ENCODE data around the gene EXT2.

The EXT2 gene

GRCh38 chr11:44095506-44096359, at the start of gene EXT2:
Gene EXT2 (plus strand): TSS chr11:44095678. CDS start chr11:44107713, 12,035 bp downstream.
- DNase-seq (ENCODE audit: extremely low spot score) = peak; percentile 96
- ChIA-PET CTCF (interaction anchor here (0.7 to 7.0 kb wide), 26 partner anchors 8 to 841 kb away, joined by 3 to 105 read pairs (median 7); partner anchors contain the start of gene ACCS), POLR2A (no interaction called here)
- TF ChIP-seq, protein P1, sequence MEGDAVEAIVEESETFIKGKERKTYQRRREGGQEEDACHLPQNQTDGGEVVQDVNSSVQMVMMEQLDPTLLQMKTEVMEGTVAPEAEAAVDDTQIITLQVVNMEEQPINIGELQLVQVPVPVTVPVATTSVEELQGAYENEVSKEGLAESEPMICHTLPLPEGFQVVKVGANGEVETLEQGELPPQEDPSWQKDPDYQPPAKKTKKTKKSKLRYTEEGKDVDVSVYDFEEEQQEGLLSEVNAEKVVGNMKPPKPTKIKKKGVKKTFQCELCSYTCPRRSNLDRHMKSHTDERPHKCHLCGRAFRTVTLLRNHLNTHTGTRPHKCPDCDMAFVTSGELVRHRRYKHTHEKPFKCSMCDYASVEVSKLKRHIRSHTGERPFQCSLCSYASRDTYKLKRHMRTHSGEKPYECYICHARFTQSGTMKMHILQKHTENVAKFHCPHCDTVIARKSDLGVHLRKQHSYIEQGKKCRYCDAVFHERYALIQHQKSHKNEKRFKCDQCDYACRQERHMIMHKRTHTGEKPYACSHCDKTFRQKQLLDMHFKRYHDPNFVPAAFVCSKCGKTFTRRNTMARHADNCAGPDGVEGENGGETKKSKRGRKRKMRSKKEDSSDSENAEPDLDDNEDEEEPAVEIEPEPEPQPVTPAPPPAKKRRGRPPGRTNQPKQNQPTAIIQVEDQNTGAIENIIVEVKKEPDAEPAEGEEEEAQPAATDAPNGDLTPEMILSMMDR (IDR thresholded peaks at IDR 0.05; ENCODE audit: control extremely low read depth, extremely low read depth, low read depth, missing control alignments) = peak; percentile 92

DNA sequence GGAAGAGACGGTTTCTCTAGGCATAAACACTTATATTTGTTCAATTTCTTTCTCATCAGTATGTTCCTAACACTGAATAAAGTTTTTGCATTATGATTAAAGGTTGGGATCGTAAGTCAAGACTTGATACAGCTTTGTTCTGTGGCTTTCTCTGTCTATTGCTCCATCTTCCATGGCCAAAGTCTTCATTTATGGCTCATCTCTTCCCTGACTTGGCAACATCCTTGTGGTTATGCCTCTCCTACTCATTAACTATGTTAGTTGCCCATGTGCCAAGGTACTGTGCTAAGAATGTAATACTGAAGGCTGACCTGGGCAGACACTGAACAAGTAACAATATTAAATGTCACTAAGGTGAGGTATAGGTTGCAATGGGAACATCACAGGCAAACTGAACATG, 49.3 kb upstream of the EXT2 start:
- POLR2A ChIA-PET = no interaction called here
- no peak for DNase-seq (ENCODE audit: extremely low spot score)
- TF ChIP-seq, protein P1 (IDR thresholded peaks at IDR 0.05; ENCODE audit: control extremely low read depth, extremely low read depth, low read depth, missing control alignments) = no peak
- CTCF ChIA-PET = interaction anchor here (1.3 kb wide), 1 partner anchor 9 kb away, joined by 3 read pairs; no protein-coding TSS in a partner anchor

DNA sequence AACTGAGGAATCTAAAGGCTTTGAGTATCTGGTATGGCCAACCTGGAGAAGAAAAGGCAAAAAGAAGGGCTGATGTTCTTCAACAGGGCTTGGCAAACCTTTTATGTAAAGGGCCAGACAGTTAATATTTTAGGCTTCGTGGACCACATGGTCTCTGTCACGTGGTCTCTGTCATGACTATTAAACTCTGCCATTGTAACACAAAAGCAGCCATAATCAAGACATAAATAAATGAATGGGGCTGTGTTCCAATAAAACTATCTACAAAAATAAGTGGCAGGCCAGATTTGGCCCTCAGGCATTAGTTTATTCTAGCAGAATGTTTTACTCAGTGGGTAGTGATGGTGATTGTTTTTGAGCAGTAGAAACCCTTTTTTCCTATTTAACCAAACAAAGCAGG, 48.2 kb upstream of the EXT2 start:
- POLR2A ChIA-PET = no interaction called here
- DNase-seq (ENCODE audit: extremely low spot score) = no peak
- CTCF ChIA-PET = interaction anchor here (2.7 kb wide), 1 partner anchor 11 kb away, joined by 8 read pairs; no protein-coding TSS in a partner anchor
- TF ChIP-seq, protein P1 (IDR thresholded peaks at IDR 0.05; ENCODE audit: control extremely low read depth, extremely low read depth, low read depth, missing control alignments) = no peak

- ChIA-PET CTCF (interaction anchor here (2.7 kb wide), 1 partner anchor 10 kb away, joined by 8 read pairs; no protein-coding TSS in a partner anchor), POLR2A (no interaction called here)
- DNase-seq (ENCODE audit: extremely low spot score) = no peak
- TF ChIP-seq, protein P1 (IDR thresholded peaks at IDR 0.05; ENCODE audit: control extremely low read depth, extremely low read depth, low read depth, missing control alignments) = no peak
Observed at GRCh38 chr11:44047931-44048431, 47.5 kb upstream of the EXT2 start, which contains the start of gene ACCSL. Gene ACCSL (plus strand): TSS chr11:44047981. CDS start chr11:44048037, 56 bp downstream.

DNA sequence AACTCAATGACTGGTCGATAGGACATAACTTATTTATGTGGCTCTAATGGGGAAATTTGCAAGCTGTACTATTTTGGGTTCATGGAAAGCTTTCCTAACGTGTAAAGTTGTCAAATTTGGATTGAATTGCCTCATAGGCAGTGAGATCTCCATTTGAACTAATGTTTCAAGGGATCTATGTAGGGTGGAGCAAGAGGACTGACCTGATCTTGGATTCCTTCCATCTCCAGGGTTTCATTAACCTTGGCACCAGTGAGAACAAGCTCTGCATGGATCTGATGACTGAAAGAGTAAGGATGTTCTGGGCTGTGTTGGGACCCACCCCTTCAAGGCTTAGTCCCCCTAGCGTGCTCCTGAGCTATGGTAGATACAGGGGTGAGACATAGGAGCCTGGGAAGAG, 45.6 kb upstream of the EXT2 start:
- DNase-seq (ENCODE audit: extremely low spot score) = no peak
- CTCF ChIA-PET = interaction anchor here (0.9 to 2.7 kb wide), 4 partner anchors 8 to 14 kb away, joined by 3 to 8 read pairs (median 4); no protein-coding TSS in a partner anchor
- POLR2A ChIA-PET = no interaction called here
- TF ChIP-seq, protein P1 (IDR thresholded peaks at IDR 0.05; ENCODE audit: control extremely low read depth, extremely low read depth, low read depth, missing control alignments) = no peak

DNA sequence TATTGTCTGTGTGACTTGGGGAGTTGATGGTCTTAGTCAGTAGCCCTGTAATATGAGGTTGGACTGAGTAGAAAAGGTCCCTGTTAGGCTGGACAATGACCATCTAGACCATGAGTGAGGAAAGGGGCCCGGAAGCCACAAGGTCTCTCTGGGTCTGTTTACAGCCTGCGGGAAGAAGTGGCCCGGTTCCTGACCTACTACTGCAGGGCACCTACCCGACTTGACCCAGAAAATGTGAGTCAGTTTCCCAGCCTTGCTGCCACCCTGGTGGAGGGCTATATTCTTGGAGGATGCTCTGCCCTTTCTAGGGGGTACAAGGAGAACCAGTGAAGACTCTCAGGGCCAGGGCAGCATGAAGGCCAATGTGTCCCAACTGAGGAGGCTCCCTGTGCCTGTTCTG, 44.3 kb upstream of the EXT2 start:
- ChIA-PET CTCF (no interaction called here), POLR2A (no interaction called here)
- no peak for DNase-seq (ENCODE audit: extremely low spot score)
- TF ChIP-seq, protein P1 (IDR thresholded peaks at IDR 0.05; ENCODE audit: control extremely low read depth, extremely low read depth, low read depth, missing control alignments) = no peak

Data from GM10248 (cell line).